KMS-11 (cell line): ENCODE measurements around the gene CARNS1.

Experiments used
- H2AFZ ChIP-seq: fragments of 200-600 bp; sonication (generic); 2 replicates; pipeline ENCODE4 v1.6.1; 2016; ENCODE audit warnings: antibody characterized with exemption, mixed run types, low read depth
- H3K27ac ChIP-seq: fragments of 200-600 bp; sonication (generic); 2 replicates; pipeline ENCODE4 v1.6.1; 2016; ENCODE audit warnings: mild to moderate bottlenecking, mixed run types
- H3K27me3 ChIP-seq: fragments of 200-600 bp; sonication (generic); 2 replicates; pipeline ENCODE4 v1.6.1; 2017; ENCODE audit warnings: mild to moderate bottlenecking, low read depth, mixed run types, moderate library complexity; ENCODE audit not compliant: insufficient read depth
- H3K36me3 ChIP-seq: fragments of 200-600 bp; sonication (generic); 2 replicates; pipeline ENCODE4 v1.6.1; 2017; ENCODE audit warnings: mild to moderate bottlenecking, mixed run types; ENCODE audit not compliant: insufficient read depth
- H3K4me1 ChIP-seq: fragments of 200-600 bp; sonication (generic); 2 replicates; pipeline ENCODE4 v1.6.1; 2016; ENCODE audit warnings: mild to moderate bottlenecking, low read depth, mixed run types; ENCODE audit not compliant: poor library complexity, severe bottlenecking
- H3K4me2 ChIP-seq: fragments of 200-600 bp; sonication (generic); 2 replicates; pipeline ENCODE4 v1.7.0; 2016; ENCODE audit warnings: mild to moderate bottlenecking, mixed run types
- H3K4me3 ChIP-seq: fragments of 200-600 bp; sonication (generic); IDR thresholded peaks from 2 replicates; pipeline ENCODE4 v1.6.1; 2017; ENCODE audit warnings: low read depth, low read length, mixed read lengths; ENCODE audit not compliant: insufficient read depth
- H3K79me2 ChIP-seq: fragments of 200-600 bp; sonication (generic); 2 replicates; pipeline ENCODE4 v1.6.1; 2016; ENCODE audit warnings: low read depth, mixed run types; ENCODE audit not compliant: insufficient read depth
- H3K9ac ChIP-seq: fragments of 200-600 bp; sonication (generic); 2 replicates; pipeline ENCODE4 v1.6.1; 2016; ENCODE audit warnings: mild to moderate bottlenecking, mixed run types
- H4K20me1 ChIP-seq: fragments of 200-600 bp; sonication (generic); 2 replicates; pipeline ENCODE4 v1.6.1; 2016; ENCODE audit warnings: mild to moderate bottlenecking, mixed run types; ENCODE audit not compliant: insufficient read depth
- TF ChIP-seq, protein P1 (sequence below): fragments of 200-600 bp; sonication (generic); conservative IDR thresholded peaks from 2 replicates; pipeline ENCODE4 v1.6.1; 2017; ENCODE audit warnings: low read depth, mild to moderate bottlenecking, antibody characterized with exemption, low read length, moderate library complexity, mixed read lengths

The CARNS1 gene

DNA sequence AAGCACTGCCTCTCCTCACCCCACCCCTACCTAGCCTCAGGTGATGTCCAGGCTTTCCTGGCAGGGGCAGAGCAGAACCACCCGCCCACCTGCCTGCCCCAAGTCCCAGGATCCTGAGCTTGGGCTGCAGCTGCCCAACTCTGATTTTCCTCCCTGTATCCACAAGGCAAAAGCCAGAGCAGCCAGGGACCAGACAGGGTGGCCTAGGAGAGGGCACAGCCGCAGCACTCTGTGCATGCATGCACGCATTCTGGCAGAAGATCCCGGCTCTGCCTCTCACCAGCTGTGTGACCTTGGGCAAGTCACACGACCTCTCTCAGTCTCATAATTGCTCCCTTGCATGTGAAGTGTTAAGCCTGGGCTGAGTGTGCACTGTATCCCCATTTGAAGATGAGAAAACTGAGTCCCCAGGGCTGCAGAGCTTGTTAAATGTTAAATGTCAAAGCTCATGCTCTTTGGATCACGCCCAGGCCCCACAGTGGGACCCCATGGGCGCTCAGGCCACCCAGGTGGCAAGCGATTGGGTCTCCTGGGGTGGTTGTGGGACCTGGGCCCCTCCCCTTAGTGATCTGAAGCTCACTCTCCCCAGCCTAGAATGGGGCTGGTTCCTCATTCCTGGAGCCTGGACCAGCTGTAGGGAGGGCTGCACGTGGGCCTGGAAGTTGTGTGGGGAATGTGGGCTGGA, 2.8 kb upstream of the CARNS1 start:
- Histone ChIP-seq H3K9ac (no peak overlapping the region), H3K4me1 (no peaks in the 10 kb centered on the region), H3K79me2 (no peaks in the 10 kb centered on the region), H3K4me2 (no peak overlapping the region), H3K36me3 (no peaks in the 10 kb centered on the region), H3K27ac (no peak overlapping the region), H3K4me3 (no peak overlapping the region), H3K27me3 (peaks cover 16% of the 10 kb centered on the region; the same call in 1 of the 2 replicates), H2AFZ (no peak overlapping the region), H4K20me1 (no peaks in the 10 kb centered on the region)
- TF ChIP-seq, protein P1, sequence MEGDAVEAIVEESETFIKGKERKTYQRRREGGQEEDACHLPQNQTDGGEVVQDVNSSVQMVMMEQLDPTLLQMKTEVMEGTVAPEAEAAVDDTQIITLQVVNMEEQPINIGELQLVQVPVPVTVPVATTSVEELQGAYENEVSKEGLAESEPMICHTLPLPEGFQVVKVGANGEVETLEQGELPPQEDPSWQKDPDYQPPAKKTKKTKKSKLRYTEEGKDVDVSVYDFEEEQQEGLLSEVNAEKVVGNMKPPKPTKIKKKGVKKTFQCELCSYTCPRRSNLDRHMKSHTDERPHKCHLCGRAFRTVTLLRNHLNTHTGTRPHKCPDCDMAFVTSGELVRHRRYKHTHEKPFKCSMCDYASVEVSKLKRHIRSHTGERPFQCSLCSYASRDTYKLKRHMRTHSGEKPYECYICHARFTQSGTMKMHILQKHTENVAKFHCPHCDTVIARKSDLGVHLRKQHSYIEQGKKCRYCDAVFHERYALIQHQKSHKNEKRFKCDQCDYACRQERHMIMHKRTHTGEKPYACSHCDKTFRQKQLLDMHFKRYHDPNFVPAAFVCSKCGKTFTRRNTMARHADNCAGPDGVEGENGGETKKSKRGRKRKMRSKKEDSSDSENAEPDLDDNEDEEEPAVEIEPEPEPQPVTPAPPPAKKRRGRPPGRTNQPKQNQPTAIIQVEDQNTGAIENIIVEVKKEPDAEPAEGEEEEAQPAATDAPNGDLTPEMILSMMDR, result no peak

DNA sequence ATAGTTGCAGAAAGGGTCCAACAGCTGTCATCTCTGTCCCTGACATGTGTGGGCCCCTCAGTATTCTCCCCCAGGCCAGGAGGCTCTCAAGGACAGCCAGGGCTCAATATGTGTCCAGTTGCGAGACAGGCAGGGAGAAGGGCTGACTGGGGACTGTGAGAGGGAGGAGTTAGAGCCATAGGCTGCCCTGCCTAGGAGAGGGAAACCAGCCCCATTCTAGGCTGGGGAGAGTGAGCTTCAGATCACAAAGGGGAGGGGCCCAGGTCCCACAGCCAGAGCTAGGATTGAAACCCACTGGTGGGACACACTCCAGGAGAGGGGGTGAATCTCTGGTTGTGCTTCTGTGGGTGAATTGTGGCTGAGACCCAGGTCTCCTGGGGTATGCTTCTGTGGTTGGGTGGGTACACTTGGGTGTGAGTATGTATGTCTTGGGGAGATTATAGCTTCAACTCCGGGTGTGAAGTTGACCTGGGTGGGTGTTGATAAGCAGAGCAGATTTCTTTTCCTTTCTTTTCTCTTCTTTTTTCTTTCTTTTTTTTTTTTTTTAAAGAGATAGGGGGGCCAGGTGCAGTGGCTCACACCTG, 2.1 kb upstream of the CARNS1 start:
- Histone ChIP-seq H2AFZ (no peak overlapping the region), H3K27me3 (peaks cover 16% of the 10 kb centered on the region; the same call in 1 of the 2 replicates), H3K79me2 (no peaks in the 10 kb centered on the region), H3K9ac (no peak overlapping the region), H3K4me3 (no peak overlapping the region), H3K36me3 (no peaks in the 10 kb centered on the region), H4K20me1 (no peaks in the 10 kb centered on the region), H3K4me1 (no peaks in the 10 kb centered on the region), H3K27ac (no peak overlapping the region), H3K4me2 (no peak overlapping the region)
- TF ChIP-seq, protein P1, result no peak

DNA sequence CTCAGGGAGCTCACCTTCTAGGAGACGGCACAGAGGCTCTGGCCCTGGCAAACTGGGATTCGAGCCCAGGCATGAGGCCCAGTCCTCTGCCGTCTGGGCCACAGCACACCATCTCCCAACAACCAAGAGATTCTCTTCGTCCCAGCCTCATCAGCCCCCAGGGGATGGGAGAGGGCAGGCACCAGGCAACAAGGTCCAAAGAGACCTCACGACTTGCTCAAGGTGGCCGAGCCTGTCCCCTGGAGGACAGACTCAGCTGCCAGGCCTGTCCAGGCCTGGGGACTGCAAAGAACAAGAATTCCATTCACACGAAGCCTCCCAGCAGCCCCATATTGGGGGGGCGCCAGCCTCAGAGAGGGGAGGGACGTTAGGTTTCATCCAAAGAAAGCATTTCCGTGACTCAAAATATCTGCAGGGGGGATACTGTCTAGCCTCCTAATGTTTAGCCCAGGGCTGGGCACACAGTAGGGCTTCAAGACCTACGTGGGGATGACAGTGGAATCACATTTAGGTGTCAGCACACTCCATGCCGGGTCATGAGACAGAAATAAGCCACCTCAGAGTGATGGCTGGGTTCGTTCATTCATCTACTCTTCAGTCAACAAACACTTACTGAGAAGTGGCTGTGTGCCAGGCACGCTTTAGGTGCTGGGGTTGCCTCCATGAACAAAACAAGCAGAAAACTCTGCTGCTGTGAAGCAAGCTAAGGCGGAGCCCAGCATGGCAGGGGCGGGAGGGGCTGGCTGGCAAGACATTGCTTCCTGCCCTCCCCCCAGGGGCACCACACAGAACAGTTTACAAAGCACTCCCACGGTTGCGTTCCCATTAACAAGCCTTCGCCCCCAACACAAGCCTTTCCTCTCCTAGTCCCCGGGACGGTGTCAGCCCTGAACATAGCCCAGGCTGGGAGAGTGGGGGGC, 1.2 kb downstream of the CARNS1 start:
- Histone ChIP-seq H2AFZ (no peak overlapping the region), H4K20me1 (no peaks in the 10 kb centered on the region), H3K79me2 (no peaks in the 10 kb centered on the region), H3K36me3 (no peaks in the 10 kb centered on the region), H3K27me3 (peaks cover 12% of the 10 kb centered on the region; the same call in 1 of the 2 replicates), H3K4me1 (peaks cover 11% of the 10 kb centered on the region), H3K9ac (no peak overlapping the region), H3K27ac (no peak overlapping the region), H3K4me3 (no peak overlapping the region), H3K4me2 (no peak overlapping the region)
- TF ChIP-seq, protein P1, result no peak

DNA sequence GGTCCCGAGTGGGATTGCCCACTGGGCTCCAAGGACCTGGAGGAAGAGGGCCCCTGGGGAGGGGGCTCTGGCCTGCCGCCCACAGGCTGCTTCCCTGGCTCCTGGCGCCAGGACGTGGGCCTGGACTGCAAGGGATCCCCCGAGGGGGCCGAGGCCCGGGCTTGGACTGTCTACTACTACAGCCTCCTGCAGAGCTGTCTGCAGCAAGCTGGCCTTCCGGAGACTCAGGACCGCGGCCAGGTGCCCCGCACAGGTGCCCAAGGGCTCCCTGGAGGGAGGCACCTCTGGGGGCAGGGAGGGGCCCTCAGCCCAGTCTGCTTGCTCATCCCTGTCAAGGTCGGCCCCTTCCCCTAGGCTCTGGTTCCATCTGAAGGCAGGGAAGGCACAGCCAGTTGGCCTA, 1.9 kb downstream of the CARNS1 start:
- H3K4me2 ChIP-seq, result no peak overlapping the region
- no peak overlapping the region for H3K9ac ChIP-seq
- H3K27me3 ChIP-seq, result peaks cover 10% of the 10 kb centered on the region; the same call in 1 of the 2 replicates

More for the DNA sequence above, 1.9 kb downstream of the CARNS1 start:
- Histone ChIP-seq H4K20me1 (no peaks in the 10 kb centered on the region), H3K79me2 (no peaks in the 10 kb centered on the region), H3K36me3 (no peaks in the 10 kb centered on the region), H2AFZ (no peak overlapping the region), H3K27ac (no peak overlapping the region), H3K4me3 (no peak overlapping the region), H3K4me1 (peaks cover 12% of the 10 kb centered on the region)
- TF ChIP-seq, protein P1, result no peak
